ENCODE results near the gene TPRA1. TPM values are rescaled to one million over a fixed set of nuclear protein-coding genes. Genes with fewer than 3 reads are reported as not detected.
A peak's percentile ranks its signal among the peaks of the same experiment; 100 is the strongest.

Gene TPRA1
- polyA plus RNA-seq, 1 experiment = 20.6 TPM

DNA sequence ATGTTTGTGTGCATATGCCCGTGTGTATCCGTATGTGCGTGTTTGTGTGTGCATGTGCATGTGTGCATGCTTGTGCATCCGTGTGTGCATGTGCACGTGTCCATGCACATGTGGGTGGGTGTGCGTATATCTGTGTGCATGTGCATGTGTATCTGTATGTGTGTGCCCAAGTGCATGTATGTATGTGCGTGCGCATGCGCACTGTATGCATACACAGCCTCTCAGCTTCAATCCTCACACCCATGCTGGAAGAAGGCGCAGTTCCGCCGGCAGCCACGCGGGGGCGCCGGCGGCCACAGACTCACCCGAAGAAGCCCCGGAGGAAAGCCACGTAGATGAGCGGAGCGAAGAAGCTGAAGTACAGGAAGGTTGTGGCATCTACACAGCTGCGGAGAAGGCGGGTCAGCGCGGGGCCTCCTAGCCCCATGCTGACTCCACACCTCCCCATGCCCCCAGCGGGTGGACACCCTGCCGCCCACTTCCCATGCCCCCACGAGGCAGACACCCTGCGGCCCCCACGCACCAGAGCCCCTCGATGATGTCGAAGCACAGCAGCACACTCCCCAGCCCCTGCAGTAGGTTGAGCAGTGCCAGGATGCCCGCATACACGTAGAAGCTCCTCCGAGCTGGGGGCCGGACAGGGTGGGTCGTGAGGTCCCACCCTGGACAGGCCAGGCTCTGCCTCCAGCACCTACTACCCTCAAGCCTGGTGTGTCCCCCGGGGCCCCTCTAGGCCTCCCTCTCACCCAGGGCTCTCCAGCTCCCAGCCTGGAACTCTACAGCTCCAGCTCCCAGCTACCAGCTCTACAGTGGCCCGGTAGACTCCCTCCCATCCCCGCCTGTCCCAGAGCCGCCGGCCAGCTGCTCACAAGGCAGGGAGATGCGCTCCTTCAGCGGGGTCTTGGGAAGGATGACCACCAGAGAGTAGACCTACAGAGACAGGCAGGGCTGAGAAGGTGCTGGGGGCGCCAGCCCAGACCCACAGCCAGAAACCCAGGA is 15.4 kb downstream of the TPRA1 start:
- H3K4me3 ChIP-seq (ENCODE audit: low read depth, low read length) = no peak overlapping the region
- no peaks in the 10 kb centered on the region for H3K27me3 ChIP-seq (ENCODE audit: control insufficient read depth, insufficient read depth, low read length)
- ChIA-PET POLR2A (interaction anchor here (0.6 to 2.0 kb wide), 7 partner anchors 10 to 924 kb away, joined by 3 to 6 read pairs (median 4); partner anchors contain the start of gene MCM2), CTCF (interaction anchor here (0.5 to 3.9 kb wide), 49 partner anchors 9 to 1519 kb away, joined by 3 to 67 read pairs (median 4); partner anchors contain the start of genes MCM2 and SEC61A1)
- DNase-seq (ENCODE audit: low read depth, low spot score) = peak; percentile 74
- H3K27ac ChIP-seq (ENCODE audit: low read depth, low read length) = peak overlapping the region; percentile 80
- H3K9me3 ChIP-seq (ENCODE audit: control insufficient read depth, insufficient read depth, low read length) = no peaks in the 10 kb centered on the region
- TF ChIP-seq, protein P1, sequence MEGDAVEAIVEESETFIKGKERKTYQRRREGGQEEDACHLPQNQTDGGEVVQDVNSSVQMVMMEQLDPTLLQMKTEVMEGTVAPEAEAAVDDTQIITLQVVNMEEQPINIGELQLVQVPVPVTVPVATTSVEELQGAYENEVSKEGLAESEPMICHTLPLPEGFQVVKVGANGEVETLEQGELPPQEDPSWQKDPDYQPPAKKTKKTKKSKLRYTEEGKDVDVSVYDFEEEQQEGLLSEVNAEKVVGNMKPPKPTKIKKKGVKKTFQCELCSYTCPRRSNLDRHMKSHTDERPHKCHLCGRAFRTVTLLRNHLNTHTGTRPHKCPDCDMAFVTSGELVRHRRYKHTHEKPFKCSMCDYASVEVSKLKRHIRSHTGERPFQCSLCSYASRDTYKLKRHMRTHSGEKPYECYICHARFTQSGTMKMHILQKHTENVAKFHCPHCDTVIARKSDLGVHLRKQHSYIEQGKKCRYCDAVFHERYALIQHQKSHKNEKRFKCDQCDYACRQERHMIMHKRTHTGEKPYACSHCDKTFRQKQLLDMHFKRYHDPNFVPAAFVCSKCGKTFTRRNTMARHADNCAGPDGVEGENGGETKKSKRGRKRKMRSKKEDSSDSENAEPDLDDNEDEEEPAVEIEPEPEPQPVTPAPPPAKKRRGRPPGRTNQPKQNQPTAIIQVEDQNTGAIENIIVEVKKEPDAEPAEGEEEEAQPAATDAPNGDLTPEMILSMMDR (IDR thresholded peaks at IDR 0.05; ENCODE audit: low read depth, low read length) = peak; percentile 97

DNA sequence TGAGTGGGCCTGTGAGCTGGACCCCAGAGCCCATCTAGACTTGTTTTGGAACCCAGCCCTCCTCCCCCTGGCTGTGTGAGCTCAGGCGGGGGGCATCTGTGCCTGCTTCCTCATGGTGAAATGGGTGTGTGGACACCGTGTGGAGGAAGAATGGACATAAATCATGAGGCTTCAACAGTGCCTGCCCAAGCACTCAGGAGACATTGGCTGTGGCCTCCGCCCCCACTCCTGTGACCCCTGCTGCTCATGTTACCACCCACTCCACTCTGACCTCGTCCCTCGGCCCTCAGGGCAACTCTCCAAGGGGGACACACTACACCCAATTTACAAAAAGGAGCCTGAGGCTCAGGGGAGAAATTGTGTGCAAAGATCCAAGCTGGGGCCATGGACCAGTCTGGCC is 16.6 kb downstream of the TPRA1 start:
- no peak overlapping the region for H3K4me3 ChIP-seq (ENCODE audit: low read depth, low read length)
- CTCF ChIA-PET = interaction anchor here (1.9 to 3.9 kb wide), 6 partner anchors 8 to 26 kb away, joined by 7 to 67 read pairs (median 18); partner anchors contain the start of gene MCM2
- POLR2A ChIA-PET = interaction anchor here (0.7 to 1.5 kb wide), 2 partner anchors 9 to 248 kb away, joined by 3 to 4 read pairs; partner anchors contain the start of gene MGLL
- no peaks in the 10 kb centered on the region for H3K9me3 ChIP-seq (ENCODE audit: control insufficient read depth, insufficient read depth, low read length)
- no peak overlapping the region for H3K27ac ChIP-seq (ENCODE audit: low read depth, low read length)
- TF ChIP-seq, protein P1 (IDR thresholded peaks at IDR 0.05; ENCODE audit: low read depth, low read length) = no peak
- no peak for DNase-seq (ENCODE audit: low read depth, low spot score)
- H3K27me3 ChIP-seq (ENCODE audit: control insufficient read depth, insufficient read depth, low read length) = no peaks in the 10 kb centered on the region

DNA sequence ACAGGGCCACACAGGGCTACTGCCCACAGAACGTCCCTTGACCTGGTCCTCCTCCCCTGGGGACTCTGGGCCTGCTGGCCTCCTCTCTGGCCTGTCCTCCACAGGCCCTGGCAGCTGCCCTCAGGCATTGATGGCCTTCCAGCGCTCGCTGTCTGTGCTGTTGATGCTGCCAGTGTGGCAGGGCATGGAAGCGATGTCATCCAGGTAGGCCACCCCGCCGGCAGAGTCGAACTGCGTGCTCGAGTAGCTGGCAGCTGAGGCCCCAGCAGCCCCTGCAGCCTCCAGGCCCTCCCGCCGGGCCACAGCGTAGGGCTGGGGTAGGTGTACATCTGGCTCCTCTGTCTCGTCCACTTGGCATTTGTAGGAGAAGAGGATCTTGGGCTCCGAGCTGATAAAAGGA is 17.1 kb downstream of the TPRA1 start:
- no peak overlapping the region for H3K27ac ChIP-seq (ENCODE audit: low read depth, low read length)
- H3K4me3 ChIP-seq (ENCODE audit: low read depth, low read length) = no peak overlapping the region
- TF ChIP-seq, protein P1 (IDR thresholded peaks at IDR 0.05; ENCODE audit: low read depth, low read length) = no peak
- no peaks in the 10 kb centered on the region for H3K9me3 ChIP-seq (ENCODE audit: control insufficient read depth, insufficient read depth, low read length)
- CTCF ChIA-PET = interaction anchor here (3.9 kb wide), 1 partner anchor 14 kb away, joined by 67 read pairs; no protein-coding TSS in a partner anchor
- no peak for DNase-seq (ENCODE audit: low read depth, low spot score)
- H3K27me3 ChIP-seq (ENCODE audit: control insufficient read depth, insufficient read depth, low read length) = no peaks in the 10 kb centered on the region
- POLR2A ChIA-PET = no interaction called here

DNA sequence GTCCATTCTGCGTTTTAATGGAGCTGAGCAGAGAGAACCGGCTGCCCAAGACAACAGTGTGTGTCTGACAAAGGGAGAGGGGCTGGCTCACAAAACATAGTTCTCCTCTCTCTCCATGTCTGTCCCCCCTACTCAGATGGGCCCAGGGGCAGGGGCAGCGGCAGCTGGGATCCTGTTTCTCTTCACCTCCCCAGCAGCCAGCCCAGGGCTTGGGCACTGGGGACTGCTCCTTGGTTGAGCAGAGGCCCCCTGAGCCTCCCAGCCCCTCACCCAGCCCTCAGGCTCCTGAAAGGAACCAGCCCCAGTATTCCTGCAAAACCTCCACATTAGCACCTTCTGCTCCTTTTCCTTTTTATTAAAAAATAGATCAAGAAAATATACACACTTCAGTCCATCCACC is 17.8 kb downstream of the TPRA1 start:
- H3K9me3 ChIP-seq (ENCODE audit: control insufficient read depth, insufficient read depth, low read length) = no peaks in the 10 kb centered on the region
- H3K4me3 ChIP-seq (ENCODE audit: low read depth, low read length) = no peak overlapping the region
- POLR2A ChIA-PET = interaction anchor here (0.7 kb wide), 1 partner anchor 482 kb away, joined by 3 read pairs; no protein-coding TSS in a partner anchor
- no peaks in the 10 kb centered on the region for H3K27me3 ChIP-seq (ENCODE audit: control insufficient read depth, insufficient read depth, low read length)
- CTCF ChIA-PET = interaction anchor here (3.9 kb wide), 1 partner anchor 15 kb away, joined by 67 read pairs; no protein-coding TSS in a partner anchor
- no peak for DNase-seq (ENCODE audit: low read depth, low spot score)
- no peak overlapping the region for H3K27ac ChIP-seq (ENCODE audit: low read depth, low read length)
- TF ChIP-seq, protein P1 (IDR thresholded peaks at IDR 0.05; ENCODE audit: low read depth, low read length) = no peak
